ENCODE data around the gene KCNK3.
"Not testable (repeated sequence)": the region's sequence is repeated elsewhere in the genome, so short reads cannot be mapped to it uniquely, and the experiment has no call there.

KCNK3 gene

DNA sequence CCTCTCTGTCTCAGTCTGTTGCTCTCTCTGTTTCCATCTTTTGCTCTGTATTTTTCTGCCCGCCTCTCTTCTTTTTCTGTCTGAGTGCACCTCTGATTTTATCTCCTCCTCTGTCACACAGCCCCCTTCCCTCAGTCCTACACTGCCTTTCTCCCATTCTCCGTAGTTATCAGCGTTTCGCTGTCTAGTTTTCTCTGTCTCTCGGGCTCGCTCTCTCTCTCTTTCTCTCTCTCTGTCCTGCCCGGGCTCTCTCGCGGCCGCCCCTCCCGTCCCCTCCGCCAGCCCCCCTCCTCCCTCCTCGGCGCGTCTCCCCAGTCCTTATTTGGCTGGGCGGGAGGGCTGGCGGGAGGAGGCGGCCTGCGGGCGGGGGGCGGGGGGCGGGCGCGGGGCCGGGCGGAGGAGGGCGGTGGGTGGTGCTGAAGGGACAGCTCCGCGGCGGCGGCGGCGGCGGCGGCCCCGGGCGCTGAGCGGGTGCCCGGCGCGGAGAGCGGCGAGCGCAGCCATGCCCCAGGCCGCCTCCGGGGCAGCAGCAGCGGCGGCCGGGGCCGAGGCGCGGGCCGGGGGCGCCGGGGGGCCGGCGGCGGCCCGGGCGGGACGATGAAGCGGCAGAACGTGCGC, at the start of gene KCNK3:
Gene KCNK3 (plus strand): TSS at position 444 of the 618 bp plus-strand sequence. CDS start 154 bp downstream, at position 598.
- DNase-seq: no peak

DNA sequence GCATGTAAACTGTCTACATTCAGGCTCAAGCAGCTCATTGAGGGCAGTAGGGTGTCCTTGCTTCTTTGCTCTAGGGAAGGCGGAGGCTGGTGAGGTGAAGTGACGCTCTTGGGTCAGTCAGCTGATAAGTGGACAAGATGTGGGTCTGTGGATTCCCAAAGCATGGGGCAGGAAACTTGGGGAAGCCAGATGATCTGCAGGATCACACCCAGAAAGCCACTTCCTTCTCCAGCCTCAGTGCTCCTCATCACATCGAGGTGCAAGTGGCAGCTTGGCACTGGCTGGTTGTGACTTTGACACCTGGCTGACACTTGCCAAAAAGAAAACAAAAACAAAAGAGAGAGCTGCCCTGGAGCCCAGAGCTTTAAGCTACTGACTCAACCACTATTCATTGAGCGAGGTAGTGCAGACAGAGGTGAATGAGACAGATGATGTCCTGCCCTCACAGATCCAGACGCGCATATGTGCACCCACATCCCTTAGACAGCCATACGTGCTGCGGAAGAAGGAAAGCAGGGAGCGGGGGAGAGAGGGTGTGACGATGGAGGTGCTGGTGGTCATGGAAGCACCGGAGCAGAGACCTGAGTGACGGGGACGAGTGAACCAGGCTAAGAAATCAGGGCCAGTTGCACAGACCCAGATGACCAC, 48.2 kb upstream of the KCNK3 start:
- no peak for DNase-seq

DNA sequence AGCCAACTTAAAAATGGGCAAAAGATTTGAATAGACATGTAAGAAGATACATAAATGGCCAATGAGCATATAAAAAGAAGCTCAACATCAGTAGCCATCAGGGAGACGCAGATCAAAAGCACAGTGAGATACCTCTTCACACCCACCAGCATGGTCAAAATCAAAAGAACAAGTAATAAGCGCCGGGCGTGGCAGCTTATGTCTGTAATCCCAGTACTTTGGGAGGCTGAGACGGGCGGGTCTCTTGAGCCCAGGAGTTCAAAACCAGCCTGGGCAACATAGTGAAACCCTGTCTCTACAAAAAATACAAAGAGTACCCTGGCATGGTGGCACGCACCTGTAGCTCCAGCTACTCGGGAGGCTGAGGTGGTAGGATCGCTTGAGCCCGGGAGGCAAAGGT, 46.8 kb upstream of the KCNK3 start:
- DNase-seq: no peak

DNA sequence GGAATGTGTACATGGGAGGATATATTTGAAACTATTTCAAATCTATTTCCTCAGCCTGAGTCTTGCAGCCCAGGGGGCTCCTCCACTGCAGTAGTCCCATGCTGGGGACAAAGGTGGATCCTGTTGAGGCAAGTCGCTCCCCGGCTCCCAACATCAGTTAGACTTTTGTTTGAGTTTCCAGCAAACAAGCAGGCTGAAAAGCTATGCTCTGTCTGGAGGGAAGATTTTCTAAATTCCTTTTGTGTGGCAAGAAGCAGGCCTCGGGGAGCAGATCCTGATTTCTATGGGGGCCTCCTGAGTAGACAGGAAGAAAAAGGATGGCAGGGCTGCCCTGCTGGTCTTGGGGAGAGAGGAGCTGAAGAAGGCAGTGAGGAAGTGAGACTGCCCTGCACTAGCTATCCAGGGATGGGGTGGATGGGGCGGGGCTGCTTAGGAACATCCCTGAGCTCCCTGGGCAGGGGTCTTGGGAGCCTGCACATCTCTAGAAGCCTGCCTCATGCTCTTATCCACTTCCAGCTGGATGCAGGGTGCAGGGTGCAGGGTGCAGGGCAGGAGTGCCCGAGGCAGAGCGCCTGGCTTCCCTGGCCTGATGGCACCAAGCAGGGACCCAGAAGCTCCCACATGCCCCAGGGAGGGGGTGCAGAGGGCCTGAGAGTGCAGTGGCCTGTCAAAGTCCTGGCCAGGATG, 45.4 kb upstream of the KCNK3 start:
- no peak for DNase-seq

DNA sequence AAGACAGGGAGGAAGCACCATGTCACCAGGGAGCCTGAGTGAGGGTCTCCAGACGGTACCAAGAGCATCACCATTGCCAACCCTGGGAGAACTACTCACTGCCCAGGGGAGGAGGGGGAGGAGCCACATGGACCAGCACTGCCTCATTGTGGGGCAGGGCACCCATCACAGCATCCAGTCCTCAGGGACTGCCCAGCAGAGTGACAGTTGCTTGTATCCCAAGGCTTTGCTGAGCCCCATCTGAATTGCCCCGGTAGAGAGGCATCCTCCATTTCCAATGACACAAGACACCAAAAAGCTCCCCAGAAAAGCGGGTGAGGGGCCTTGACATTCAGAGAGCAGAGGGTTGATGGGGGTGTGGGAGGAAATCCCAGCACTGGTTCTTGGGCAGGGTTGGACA, 44.5 kb upstream of the KCNK3 start:
- no peak for DNase-seq

DNA sequence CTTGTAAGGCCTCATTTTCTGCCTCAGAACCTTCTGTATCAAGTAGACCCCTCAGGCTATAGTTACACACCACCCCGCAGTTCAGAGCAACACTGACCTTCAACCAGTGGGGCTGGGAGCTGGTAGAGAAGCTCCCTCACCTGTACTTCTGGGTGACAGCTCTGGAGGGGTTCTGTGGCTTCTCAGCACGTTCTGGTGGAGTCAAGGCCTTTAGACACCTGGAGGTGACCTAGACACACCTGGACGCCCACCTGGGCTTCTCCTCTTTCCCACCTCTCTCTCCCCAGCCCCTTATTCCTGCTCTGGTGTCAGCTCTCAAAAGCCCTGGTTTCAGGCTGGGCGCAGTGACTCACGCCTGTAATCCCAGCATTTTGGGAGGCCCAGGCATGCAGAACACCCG, 44.0 kb upstream of the KCNK3 start:
- DNase-seq: no peak

DNA sequence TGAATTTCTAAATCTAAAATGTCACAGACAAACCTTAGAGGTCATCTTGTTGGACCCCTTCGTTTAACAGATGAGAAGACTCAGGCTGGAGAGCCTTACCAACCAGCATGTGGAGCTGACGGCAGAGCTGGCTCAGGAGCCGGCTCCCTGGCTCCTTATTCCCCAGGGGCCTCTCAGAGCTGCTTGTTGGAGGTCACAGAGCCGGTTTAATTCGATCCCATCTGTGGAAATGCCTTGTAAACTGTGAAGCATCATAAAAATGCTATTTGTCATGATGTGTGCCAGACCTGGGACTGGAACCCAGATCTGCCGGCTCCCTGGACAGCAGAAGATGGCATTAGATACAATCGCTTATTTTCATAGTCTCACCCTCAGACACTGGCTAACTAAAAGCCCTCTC, 43.2 kb upstream of the KCNK3 start:
- DNase-seq: no peak

DNA sequence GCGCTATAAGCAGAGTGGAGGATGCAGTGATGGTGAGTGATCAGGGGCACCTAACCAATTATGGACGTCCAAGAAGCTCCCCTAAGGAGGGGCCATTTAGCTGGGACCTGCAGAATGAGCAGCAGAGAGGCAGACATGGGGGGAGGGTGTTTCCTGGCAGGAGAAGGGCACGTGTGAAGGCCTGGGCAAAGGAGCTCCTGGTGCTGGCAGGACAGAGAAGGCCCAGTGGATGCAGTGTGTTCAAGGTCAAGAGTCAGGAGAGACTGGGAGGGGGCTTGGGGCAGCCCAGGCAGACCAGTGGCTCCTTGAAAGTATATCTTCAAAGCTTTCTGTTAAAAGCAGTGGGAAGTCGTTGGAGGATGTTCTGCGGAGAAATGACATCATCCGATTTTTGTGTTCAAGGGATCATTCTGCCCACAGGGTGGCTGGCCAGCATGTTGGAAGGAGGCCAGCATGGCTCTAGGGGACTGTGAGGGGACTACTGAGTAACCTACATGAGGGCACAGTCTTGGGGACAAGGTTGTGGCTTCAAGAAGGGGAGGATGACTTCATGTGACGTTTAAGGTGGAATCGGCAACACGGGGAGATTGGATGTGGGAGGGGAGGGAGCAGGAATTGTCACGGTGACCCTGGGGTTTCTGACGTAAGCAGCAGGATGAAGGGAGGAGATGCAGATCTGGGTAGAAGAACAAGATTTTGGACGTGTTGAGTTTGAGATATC, 42.4 kb upstream of the KCNK3 start:
- no peak for DNase-seq

DNA sequence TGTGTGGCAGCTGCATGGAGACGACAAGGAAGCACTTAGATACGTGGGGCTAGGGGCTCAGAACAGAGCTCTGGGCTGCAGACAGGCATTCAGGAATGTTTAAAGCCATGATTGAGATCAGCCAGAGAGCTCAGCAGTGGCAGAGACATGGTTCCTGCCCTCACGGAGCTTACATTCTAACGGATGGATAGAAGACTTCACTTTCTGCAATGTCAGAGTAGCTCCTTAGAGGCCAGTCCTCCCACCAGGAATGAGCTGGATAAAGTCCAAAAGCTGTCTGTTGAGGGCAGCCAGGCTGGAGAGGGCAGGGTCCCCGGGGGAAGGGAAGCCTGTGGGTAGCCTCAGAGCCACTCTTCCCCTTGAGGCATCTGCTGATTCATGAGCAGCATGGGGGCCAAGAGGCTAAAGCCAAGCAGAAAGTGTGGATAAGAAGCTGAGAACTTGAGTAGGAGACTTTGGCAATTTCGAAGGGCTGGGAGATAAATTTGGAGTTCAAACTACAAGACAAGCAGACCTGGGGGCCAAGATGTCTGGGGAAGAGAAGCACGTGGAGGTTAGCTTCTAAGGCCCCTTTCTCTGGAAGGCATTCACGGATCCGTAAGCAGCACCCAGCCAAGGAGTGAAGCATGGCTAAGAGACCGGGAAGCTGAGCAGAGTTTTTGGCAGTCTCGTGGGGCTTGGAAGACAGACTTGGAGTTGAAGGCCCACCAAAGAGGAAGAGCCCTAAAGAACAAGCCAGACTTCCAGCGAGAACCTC, 41.6 kb upstream of the KCNK3 start:
- no peak for DNase-seq

DNA sequence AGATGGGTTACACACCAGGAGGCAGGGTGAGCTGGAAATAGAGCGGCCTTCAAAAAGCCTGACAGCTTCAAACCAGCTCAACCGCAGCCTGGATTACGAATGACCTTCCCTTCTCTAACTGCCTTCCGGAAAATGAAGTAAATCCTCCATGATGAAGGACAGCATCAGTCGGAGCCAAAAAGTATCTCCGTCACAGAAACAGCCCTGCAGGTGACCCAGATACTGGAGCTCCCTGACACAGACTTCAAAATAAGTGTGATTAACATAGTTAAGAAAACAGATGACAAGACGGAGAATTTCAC, 41.1 kb upstream of the KCNK3 start:
- DNase-seq: no peak

DNA sequence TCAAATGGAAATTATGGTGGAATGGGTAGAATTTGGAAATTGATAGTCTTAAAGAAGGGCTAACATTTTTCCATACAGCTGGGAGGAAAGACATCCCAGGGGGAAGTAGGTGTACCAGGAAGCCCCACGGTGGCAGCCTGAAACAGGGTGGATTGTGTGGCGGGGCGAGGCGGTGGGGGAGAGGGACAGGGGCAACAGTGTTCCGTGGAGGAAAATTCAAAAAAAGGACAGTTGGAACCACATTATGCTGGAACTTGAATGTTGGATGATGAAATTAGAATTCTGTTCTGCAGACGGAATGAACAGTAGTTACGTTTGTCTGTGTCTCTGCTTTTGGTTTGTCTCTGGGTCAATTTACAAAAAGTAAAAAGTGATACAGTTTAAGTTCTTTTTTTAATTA, 40.7 kb upstream of the KCNK3 start:
- no peak for DNase-seq

DNA sequence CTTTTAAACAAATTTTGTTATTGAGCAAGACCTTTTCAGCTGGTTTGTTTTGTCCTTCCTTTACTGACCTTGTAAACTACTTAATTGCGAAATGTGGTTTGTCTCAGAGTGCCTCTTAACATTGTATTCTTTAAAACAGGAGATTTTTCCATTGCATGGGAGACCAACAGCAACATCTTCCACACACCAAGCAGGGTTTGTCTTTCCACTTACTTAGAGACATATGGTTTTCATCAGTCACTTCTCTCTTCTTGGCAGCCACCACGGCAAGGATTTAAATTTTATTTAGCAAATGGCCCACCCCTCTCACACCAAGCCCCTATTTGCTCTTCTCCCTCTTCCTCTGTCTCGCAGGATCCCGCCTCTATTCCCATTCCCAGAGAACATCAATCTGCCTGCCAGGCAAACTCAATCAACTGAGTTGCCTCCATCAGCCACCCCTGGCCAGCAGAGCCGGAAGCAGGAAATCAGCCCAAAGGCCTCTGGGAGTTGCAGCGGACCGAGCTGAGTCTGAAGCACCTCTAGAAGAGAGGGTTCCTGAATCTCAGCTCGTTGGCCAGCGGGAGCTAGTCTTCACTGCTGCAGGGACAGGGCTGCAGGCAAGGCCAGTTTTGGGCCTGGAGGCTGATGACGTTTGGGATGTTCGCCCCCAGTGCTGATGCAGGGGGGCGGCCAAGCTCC, 40.0 kb upstream of the KCNK3 start:
- DNase-seq: no peak

DNA sequence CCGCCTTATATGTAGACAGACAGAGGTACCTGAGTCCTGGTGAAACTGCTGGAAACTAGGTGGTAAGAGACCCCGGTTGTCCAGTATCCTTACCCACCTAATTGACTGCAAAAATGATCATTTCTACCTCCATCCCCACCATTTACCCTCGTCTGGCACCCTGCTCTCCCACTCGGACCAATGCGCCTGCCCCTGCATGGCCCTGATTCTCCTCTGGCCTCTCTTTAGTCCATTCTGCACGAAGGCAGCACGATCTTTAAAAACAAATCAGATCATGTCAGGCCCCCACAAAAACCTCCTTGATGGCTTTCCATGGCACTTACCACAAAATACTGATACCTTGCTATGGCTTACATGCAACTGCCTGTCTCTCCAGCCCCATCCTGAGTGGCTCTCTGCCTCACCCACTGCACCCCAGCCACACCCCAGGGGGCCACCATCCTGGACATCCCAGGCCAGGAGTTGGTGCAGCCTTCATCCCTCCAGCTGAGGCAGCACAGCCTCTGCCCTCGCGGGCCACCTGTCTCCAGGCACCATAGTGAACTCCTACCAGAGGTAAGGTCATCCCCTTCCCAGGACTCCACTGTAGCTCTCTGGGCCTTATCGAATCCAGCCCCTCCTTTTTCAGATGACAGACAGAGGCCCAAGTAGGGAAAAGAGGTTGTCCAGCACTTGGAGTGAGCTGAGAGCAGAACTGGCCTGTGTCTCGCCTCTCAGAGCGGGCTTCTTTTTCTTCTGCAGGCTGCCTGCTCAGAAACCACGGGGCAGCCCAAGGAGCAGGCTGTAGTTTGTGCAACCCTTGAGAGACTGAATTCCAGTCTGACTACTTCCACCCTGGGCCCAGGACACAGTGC, 39.1 kb upstream of the KCNK3 start:
- DNase-seq: no peak

DNA sequence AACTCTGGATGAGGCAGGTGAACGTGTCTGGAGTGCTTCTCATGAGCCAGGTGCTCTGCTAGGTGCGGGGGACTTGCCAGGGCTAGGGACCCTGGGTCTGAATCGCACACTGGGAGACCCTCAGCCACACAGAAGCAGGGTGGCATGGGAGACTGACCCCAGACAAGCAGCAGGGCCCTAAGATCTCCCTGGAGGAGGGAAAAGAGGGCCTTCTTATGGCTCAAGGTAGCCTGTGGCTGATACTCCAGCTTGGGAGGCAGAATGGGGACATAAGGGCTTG, 38.5 kb upstream of the KCNK3 start:
- DNase-seq: no peak

DNA sequence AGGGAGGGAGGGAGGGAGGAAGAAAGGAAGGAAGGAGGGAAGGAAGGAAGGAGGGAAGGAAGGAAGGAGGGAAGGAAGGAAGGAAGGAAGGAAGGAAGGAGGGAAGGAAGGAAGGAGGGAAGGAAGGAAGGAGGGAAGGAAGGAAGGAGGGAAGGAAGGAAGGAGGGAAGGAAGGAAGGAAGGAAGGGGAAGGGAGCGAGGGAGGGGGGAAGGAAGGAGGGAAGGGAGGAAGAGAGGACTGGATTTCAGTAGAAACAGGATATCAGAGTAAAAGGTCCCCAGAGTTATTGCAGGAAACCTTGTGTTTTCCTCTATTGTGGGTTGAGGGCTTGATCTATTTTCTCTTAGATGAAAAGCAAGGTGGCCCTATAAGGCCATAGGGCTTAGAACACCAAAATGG, 37.4 kb upstream of the KCNK3 start:
- DNase-seq: not testable (repeated sequence)

DNA sequence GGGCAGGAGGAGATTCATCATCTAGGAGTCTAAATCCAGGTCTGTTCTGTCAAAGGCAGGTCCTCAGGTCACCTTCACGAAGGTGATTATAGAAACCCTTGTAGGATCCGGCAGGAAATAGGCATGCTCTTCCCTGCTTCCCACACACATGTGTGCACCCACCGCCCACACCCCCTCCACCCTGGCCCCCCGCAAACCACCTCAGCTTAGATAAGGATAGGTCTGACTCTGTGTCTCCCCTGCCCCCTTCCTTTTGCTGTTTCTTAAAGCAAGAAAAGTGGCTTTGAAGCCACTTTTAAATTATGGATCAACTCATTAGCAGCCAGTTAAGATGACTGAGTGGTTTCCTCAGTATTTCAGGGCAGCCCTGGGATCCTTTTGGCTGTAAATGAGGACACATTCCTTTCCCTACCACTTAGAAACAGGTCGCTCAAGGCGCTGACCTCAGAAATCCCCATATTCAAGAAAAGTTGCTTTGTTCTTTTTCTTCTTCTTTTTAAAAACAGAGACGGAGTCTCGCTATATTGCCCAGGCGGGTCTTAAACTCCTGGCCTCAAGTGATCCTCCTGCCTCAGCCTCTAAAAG, 36.8 kb upstream of the KCNK3 start:
- DNase-seq: no peak

DNA sequence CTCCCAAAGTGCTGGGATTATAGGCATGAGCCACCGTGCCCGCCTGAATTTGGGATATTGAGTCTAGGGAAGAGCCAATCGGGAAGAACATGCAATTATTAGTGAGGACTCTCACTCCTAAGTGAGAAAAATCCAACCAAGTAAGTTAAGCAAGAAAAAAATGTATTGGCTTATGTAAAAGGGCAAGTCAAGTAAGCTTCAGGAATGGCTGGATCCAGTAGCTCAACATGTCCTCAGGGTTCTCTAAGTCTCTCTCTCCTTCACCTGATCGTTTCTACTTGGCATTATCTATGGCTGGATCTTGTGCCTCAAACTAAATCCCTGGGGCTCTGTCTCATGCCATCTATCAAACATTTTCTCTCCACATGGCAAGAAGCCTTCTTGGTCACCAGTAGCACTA, 35.3 kb upstream of the KCNK3 start:
- DNase-seq: no peak

DNA sequence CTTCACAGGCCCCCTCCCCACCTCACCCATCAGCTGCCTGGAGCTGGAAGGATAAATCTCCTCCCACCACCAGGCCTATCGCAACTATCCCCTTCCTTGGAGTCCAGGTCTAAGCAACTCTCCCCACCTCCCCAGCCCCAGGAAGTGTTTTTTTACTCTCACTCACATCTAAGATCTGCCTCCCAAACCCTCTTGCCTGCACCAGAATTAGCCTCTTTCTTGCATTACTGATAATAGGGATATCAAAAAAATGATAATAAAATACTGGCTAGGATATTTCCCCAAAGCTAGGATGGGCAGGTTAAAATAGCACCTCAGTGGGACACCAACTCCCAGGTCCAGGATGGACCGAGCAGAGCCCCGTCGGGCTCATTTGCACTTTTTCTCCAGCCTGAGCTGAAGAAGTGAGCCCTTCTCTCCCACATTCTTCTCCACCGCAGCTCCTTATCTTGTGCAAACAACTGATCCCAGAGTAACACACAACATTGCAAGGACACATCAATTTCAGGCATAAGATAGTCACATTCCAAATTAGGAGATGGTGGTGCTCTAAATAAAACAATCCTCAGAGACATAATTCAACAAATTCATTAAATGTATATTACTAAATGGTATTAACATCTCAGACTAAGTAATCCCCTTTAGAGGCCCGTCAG, 33.7 kb upstream of the KCNK3 start:
- no peak for DNase-seq

DNA sequence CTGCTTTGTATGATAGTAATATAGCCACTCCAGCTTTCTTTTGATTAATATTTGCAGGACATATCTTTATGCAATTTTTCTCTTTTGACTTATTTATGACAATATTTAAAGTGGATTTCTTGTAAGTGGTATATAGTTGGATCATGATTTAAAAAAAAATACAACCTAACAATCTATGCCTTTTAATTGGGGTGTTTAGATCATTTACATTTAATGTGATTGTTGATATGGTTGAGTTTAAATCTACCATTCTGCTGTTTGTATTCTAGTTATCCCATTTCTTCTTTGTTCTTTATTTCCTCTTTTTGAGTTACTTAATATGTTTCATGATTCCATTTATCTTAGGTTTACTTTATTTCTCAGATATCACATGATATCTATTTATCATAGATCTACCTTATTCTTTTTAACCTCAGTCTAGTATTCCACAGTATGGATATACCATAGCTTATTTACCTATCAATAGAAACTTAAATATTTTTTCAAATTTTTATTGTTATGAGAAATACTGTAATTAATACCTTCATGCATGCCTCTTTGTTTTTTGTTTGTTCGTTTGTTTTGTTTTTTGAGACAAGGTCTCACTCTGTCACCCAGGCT, 32.1 kb upstream of the KCNK3 start:
- no peak for DNase-seq

DNA sequence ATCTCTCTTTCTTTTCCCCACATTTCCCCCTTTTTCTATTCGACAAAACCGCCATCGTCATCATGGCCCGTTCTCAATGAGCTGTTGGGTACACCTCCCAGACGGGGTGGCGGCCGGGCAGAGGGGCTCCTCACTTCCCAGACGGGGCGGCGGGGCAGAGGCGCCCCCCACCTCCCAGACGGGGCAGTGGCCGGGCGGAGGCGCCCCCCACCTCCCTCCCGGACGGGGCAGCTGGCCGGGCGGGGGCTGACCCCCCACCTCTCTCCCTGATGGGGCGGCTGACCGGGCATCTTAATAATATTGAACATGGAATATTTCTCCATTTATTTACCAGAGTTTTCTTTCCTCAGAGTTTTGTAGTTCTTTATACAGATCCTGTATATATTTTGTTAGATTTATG, 27.2 kb upstream of the KCNK3 start:
- not testable (repeated sequence) for DNase-seq

DNA sequence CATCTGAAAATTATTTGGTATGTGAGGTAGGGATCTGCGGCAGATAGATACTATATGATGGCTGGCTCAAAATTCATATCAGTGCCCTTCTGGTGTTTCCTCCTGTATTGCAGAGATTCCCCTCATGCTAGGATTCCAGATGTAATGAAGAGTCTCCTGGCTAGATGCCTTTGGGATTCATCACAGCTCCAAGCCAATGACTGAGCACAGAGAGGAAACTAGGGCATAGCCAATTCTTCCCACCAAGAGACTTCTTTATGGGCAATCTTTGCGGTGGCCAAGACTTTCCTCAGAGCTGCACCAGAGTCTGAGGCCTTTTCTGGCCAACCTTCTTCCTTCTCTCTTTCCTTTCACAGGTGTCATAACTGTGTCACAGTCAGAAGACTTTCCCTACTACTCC, 25.9 kb upstream of the KCNK3 start:
- no peak for DNase-seq

All from CD4-positive, alpha-beta T cell treated with Interleukin-4 for 4 hours (primary cell).